ENCODE data around the gene N4BP2L2. TPM values are rescaled to one million over a fixed set of nuclear protein-coding genes. Genes with fewer than 3 reads are reported as not detected.

Gene N4BP2L2
- total RNA-seq, 1 experiment from 2014 or later: 92.7 TPM

DNA sequence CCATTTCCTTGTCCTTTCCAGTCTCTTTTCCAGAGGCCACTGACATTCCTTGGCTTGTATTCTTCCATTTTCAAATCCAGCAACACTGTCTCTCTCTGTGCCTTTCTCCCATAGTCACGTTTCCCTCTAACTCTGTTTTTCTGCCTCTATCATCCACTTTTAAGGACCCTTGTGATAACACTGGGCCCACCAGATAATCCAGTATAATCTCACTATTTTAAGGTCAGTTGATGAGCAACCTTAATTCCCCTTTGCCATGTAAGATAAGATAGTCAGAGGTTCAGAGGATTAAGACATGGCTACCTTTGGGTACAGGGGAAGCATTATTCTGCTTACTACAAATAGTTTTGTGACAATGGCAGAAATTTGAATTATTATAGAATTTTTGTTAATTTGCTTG, 64.9 kb downstream of the N4BP2L2 start:
- intact Hi-C loops (cut with micrococcal nuclease): no loop called here
- no peaks in the 10 kb centered on the region for H3K79me2 ChIP-seq (ENCODE audit: insufficient read depth, low read length)
- H2AFZ ChIP-seq (ENCODE audit: low read depth, low read length, poor library complexity, severe bottlenecking): no peak overlapping the region
- no peaks in the 10 kb centered on the region for H3K4me1 ChIP-seq (ENCODE audit: control insufficient read depth in 1 of 2, insufficient read depth in 2 of 2, low read length in 2 of 2)
- no peak for TF ChIP-seq JUND (IDR thresholded peaks at IDR 0.05)
- TF ChIP-seq CEBPB (IDR thresholded peaks at IDR 0.05; ENCODE audit: low read depth): no peak
- no peak for TF ChIP-seq EZH2 (IDR thresholded peaks at IDR 0.05)
- no peak for TF ChIP-seq EZH2phosphoT487 (IDR thresholded peaks at IDR 0.05; ENCODE audit: borderline replicate concordance)
- no peak for TF ChIP-seq POLR2A (IDR thresholded peaks at IDR 0.05; ENCODE audit: borderline replicate concordance, extremely low read depth, insufficient read depth, insufficient read length)
- no peak for TF ChIP-seq CBX3 (IDR thresholded peaks at IDR 0.05; ENCODE audit: low read depth)
- no peak for TF ChIP-seq EGR1 (IDR thresholded peaks at IDR 0.05; ENCODE audit: low read depth)
- CTCF ChIA-PET: no interaction called here
- H3K36me3 ChIP-seq (ENCODE audit: control insufficient read depth in 1 of 2, insufficient read depth in 2 of 2, low read length in 2 of 2): no peaks in the 10 kb centered on the region
- H3K9ac ChIP-seq (ENCODE audit: low read length): no peak overlapping the region
- no peaks in the 10 kb centered on the region for H3K9me3 ChIP-seq (ENCODE audit: control insufficient read depth in 1 of 2, insufficient read depth in 1 of 2, low read depth in 1 of 2, low read length in 2 of 2)
- H3K27ac ChIP-seq (ENCODE audit: low read depth, low read length): no peak overlapping the region
- H3K27me3 ChIP-seq (ENCODE audit: insufficient read depth, low read length): no peaks in the 10 kb centered on the region
- POLR2A ChIA-PET: no interaction called here
- ATAC-seq: no peak
- BruUV-seq (replicated peaks): no TSS peak
- H3K4me2 ChIP-seq (ENCODE audit: low read length): no peak overlapping the region
- H3K9me2 ChIP-seq (ENCODE audit: insufficient read depth): no peaks in the 10 kb centered on the region
- DNase-seq (ENCODE audit: low read depth, low spot score): no peak
- no peaks in the 10 kb centered on the region for H4K20me1 ChIP-seq (ENCODE audit: insufficient read depth)
- H3K4me3 ChIP-seq (replicated peaks in 1 of 2; ENCODE audit: low read depth in 1 of 2, low read length in 2 of 2): no peak overlapping the region
- RAD21 ChIA-PET (ENCODE audit: low non-redundant PET in 1 of 2, low total read pairs in 2 of 2, uncharacterized antibody in 2 of 2, unreplicated experiment in 2 of 2): no interaction called here

DNA sequence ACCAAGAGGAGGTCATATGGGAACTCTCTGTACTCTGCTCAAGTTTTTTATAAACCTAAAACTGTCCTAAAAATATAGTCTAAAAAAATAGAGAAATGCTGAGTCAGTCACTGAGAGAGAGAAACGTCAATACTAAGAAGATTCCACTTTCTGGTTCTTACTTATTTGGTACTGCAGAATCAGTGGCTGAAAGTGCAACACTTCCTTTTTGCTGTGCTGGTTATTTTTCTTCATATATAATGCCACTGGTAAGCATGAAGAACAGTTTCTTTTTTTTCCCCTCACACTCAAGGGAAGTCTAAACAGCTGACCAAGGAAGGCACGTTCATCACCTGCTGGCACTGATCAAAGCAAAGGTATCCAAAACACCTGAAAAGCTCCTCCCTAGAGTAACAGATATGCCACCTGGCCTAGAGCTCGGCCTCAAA, 66.4 kb downstream of the N4BP2L2 start:
- Histone ChIP-seq H2AFZ (ENCODE audit: low read depth, low read length, poor library complexity, severe bottlenecking) (no peak overlapping the region), H3K36me3 (ENCODE audit: control insufficient read depth in 1 of 2, insufficient read depth in 2 of 2, low read length in 2 of 2) (no peaks in the 10 kb centered on the region), H3K9me2 (ENCODE audit: insufficient read depth) (no peaks in the 10 kb centered on the region), H3K27me3 (ENCODE audit: insufficient read depth, low read length) (no peaks in the 10 kb centered on the region), H3K4me3 (replicated peaks in 1 of 2; ENCODE audit: low read depth in 1 of 2, low read length in 2 of 2) (no peak overlapping the region), H3K27ac (ENCODE audit: low read depth, low read length) (no peak overlapping the region), H3K9ac (ENCODE audit: low read length) (no peak overlapping the region), H4K20me1 (ENCODE audit: insufficient read depth) (no peaks in the 10 kb centered on the region), H3K4me2 (ENCODE audit: low read length) (no peak overlapping the region), H3K4me1 (ENCODE audit: control insufficient read depth in 1 of 2, insufficient read depth in 2 of 2, low read length in 2 of 2) (no peaks in the 10 kb centered on the region), H3K9me3 (ENCODE audit: control insufficient read depth in 1 of 2, insufficient read depth in 1 of 2, low read depth in 1 of 2, low read length in 2 of 2) (no peaks in the 10 kb centered on the region), H3K79me2 (ENCODE audit: insufficient read depth, low read length) (no peaks in the 10 kb centered on the region)
- ATAC-seq (no peak), DNase-seq (ENCODE audit: low read depth, low spot score) (no peak)
- ChIA-PET RAD21 (ENCODE audit: low non-redundant PET in 1 of 2, low total read pairs in 2 of 2, uncharacterized antibody in 2 of 2, unreplicated experiment in 2 of 2) (no interaction called here), CTCF (no interaction called here), POLR2A (no interaction called here)
- intact Hi-C loops (cut with micrococcal nuclease): no loop called here
- BruUV-seq (replicated peaks): no TSS peak
- TF ChIP-seq ELF1 (IDR thresholded peaks at IDR 0.05; ENCODE audit: borderline replicate concordance, low read depth) (no peak), CEBPB (IDR thresholded peaks at IDR 0.05; ENCODE audit: low read depth) (no peak), EZH2 (IDR thresholded peaks at IDR 0.05) (no peak), CBX3 (IDR thresholded peaks at IDR 0.05; ENCODE audit: low read depth) (no peak), POLR2AphosphoS5 (IDR thresholded peaks at IDR 0.05; ENCODE audit: low read depth, low read length) (no peak), SRF (IDR thresholded peaks at IDR 0.05; ENCODE audit: low read depth) (no peak), POLR2A (IDR thresholded peaks at IDR 0.05; ENCODE audit: borderline replicate concordance, extremely low read depth, insufficient read depth, insufficient read length) (no peak), TCF7L2 (IDR thresholded peaks at IDR 0.05; ENCODE audit: borderline replicate concordance, extremely low read depth, insufficient read depth, insufficient read length) (no peak), JUND (IDR thresholded peaks at IDR 0.05) (no peak), EZH2phosphoT487 (IDR thresholded peaks at IDR 0.05; ENCODE audit: borderline replicate concordance) (no peak), YY1 (IDR thresholded peaks at IDR 0.05; ENCODE audit: extremely low read depth, insufficient replicate concordance, low read depth, low read length) (no peak), RAD21 (IDR thresholded peaks at IDR 0.05; ENCODE audit: low read depth) (no peak), SIN3A (IDR thresholded peaks at IDR 0.05; ENCODE audit: low read depth) (no peak), ZFX (IDR thresholded peaks at IDR 0.05) (no peak), FOSL1 (IDR thresholded peaks at IDR 0.05; ENCODE audit: low read depth) (no peak), SP1 (IDR thresholded peaks at IDR 0.05; ENCODE audit: low read depth) (no peak)
- TF ChIP-seq, protein P1, sequence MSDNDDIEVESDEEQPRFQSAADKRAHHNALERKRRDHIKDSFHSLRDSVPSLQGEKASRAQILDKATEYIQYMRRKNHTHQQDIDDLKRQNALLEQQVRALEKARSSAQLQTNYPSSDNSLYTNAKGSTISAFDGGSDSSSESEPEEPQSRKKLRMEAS (IDR thresholded peaks at IDR 0.05): no peak
- TF ChIP-seq, protein P2, sequence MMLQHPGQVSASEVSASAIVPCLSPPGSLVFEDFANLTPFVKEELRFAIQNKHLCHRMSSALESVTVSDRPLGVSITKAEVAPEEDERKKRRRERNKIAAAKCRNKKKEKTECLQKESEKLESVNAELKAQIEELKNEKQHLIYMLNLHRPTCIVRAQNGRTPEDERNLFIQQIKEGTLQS (IDR thresholded peaks at IDR 0.05): no peak
- TF ChIP-seq, protein P3, sequence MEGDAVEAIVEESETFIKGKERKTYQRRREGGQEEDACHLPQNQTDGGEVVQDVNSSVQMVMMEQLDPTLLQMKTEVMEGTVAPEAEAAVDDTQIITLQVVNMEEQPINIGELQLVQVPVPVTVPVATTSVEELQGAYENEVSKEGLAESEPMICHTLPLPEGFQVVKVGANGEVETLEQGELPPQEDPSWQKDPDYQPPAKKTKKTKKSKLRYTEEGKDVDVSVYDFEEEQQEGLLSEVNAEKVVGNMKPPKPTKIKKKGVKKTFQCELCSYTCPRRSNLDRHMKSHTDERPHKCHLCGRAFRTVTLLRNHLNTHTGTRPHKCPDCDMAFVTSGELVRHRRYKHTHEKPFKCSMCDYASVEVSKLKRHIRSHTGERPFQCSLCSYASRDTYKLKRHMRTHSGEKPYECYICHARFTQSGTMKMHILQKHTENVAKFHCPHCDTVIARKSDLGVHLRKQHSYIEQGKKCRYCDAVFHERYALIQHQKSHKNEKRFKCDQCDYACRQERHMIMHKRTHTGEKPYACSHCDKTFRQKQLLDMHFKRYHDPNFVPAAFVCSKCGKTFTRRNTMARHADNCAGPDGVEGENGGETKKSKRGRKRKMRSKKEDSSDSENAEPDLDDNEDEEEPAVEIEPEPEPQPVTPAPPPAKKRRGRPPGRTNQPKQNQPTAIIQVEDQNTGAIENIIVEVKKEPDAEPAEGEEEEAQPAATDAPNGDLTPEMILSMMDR (IDR thresholded peaks at IDR 0.05 in 2 of 3, conservative IDR thresholded peaks at IDR 0.05 in 1 of 3; ENCODE audit: borderline replicate concordance in 1 of 3, insufficient read depth in 1 of 3, low read depth in 2 of 3, low read length in 2 of 3): no peak

Data from HCT116 (cell line).